Activated T-cell treated with anti-CD3 and anti-CD28 coated beads, Interleukin-2, amount 50 U/mL, for 4 hours (primary cell): Measurements from ENCODE around the gene COBL. TPM values are rescaled to one million over a fixed set of nuclear protein-coding genes. Genes with fewer than 3 reads are reported as not detected.

Experiments used
- ATAC-seq, 2 donors: fragments of 200-7000 bp; cut with Tn5 transposase; one replicate each; pipeline ENCODE4 v1.10.0; 2021
- DNase-seq: peaks from one replicate; pipeline ENCODE4 v3.0.0-alpha.2; 2020
- H3K27me3 Mint-ChIP-seq: one replicate; pipeline ENCODE4 v1.8.0; 2021; ENCODE audit warnings: low read depth, mixed read lengths
- H3K36me3 Mint-ChIP-seq: one replicate; pipeline ENCODE4 v1.8.0; 2022; ENCODE audit warnings: mixed read lengths; ENCODE audit not compliant: insufficient read depth
- H3K4me1 Mint-ChIP-seq: one replicate; pipeline ENCODE4 v1.8.0; 2021; ENCODE audit warnings: low read depth, mixed read lengths
- H3K4me3 Mint-ChIP-seq: one replicate; pipeline ENCODE4 v1.8.0; 2021; ENCODE audit warnings: mild to moderate bottlenecking, moderate library complexity, mixed read lengths
- H3K9me3 Mint-ChIP-seq: one replicate; pipeline ENCODE4 v1.8.0; 2021; ENCODE audit warnings: mixed read lengths
- total RNA-seq, 3 donors: library from RNA; stranded (reverse); gene quantifications; one replicate each; pipeline ENCODE4 v1.2.1, GENCODE V29; 2021

Gene COBL
- total RNA-seq, 3 donors from 2014 or later, result 0.03 TPM; not detected in 2

- no peak for DNase-seq
- Mint-ChIP-seq H3K36me3 (no peaks in the 10 kb centered on the region), H3K9me3 (peaks cover under 1% of the 10 kb centered on the region), H3K27me3 (peaks cover 11% of the 10 kb centered on the region), H3K4me1 (no peaks in the 10 kb centered on the region), H3K4me3 (no peak overlapping the region)
- no peak for ATAC-seq
Measured at GRCh38 chr7:50985096-50985495, 331.5 kb downstream of the COBL start.

- H3K27me3 Mint-ChIP-seq, result peaks cover 11% of the 10 kb centered on the region
- no peaks in the 10 kb centered on the region for H3K9me3 Mint-ChIP-seq
- no peak for ATAC-seq
- H3K4me1 Mint-ChIP-seq, result no peaks in the 10 kb centered on the region
- no peak for DNase-seq
- no peak overlapping the region for H3K4me3 Mint-ChIP-seq
- H3K36me3 Mint-ChIP-seq, result no peaks in the 10 kb centered on the region
Measured at GRCh38 chr7:50983850-50984249, 332.8 kb downstream of the COBL start.

GRCh38 chr7:50982626-50983025 is 334.0 kb downstream of the COBL start:
- Mint-ChIP-seq H3K4me1 (no peaks in the 10 kb centered on the region), H3K9me3 (no peaks in the 10 kb centered on the region), H3K27me3 (peaks cover 11% of the 10 kb centered on the region), H3K36me3 (no peaks in the 10 kb centered on the region), H3K4me3 (no peak overlapping the region)
- ATAC-seq (no peak), DNase-seq (no peak)

- Mint-ChIP-seq H3K36me3 (no peaks in the 10 kb centered on the region), H3K4me1 (no peaks in the 10 kb centered on the region), H3K27me3 (peaks cover 11% of the 10 kb centered on the region), H3K9me3 (no peaks in the 10 kb centered on the region), H3K4me3 (no peak overlapping the region)
- no peak for DNase-seq
- no peak for ATAC-seq
Measured at GRCh38 chr7:50981743-50982142, 334.9 kb downstream of the COBL start.

GRCh38 chr7:50980411-50980810 is 336.2 kb downstream of the COBL start:
- no peaks in the 10 kb centered on the region for H3K36me3 Mint-ChIP-seq
- H3K4me3 Mint-ChIP-seq, result no peak overlapping the region
- no peaks in the 10 kb centered on the region for H3K9me3 Mint-ChIP-seq
- DNase-seq (no peak), ATAC-seq (no peak)
- H3K27me3 Mint-ChIP-seq, result peaks cover 11% of the 10 kb centered on the region
- H3K4me1 Mint-ChIP-seq, result no peaks in the 10 kb centered on the region

- DNase-seq, result no peak
- ATAC-seq, result no peak
Measured at GRCh38 chr7:50978633-50979215, 337.9 kb downstream of the COBL start.

GRCh38 chr7:50977421-50977820 is 339.2 kb downstream of the COBL start:
- Mint-ChIP-seq H3K9me3 (no peaks in the 10 kb centered on the region), H3K27me3 (peaks cover 14% of the 10 kb centered on the region), H3K36me3 (no peaks in the 10 kb centered on the region), H3K4me1 (no peaks in the 10 kb centered on the region), H3K4me3 (no peak overlapping the region)
- DNase-seq, result no peak
- ATAC-seq, result no peak

More at GRCh38 chr7:50978633-50979215, 337.9 kb downstream of the COBL start:
- Mint-ChIP-seq H3K36me3 (no peaks in the 10 kb centered on the region), H3K9me3 (no peaks in the 10 kb centered on the region), H3K4me1 (no peaks in the 10 kb centered on the region), H3K27me3 (peaks cover 15% of the 10 kb centered on the region), H3K4me3 (no peak overlapping the region)

- Mint-ChIP-seq H3K4me3 (no peak overlapping the region), H3K27me3 (peaks cover 8% of the 10 kb centered on the region), H3K36me3 (no peaks in the 10 kb centered on the region), H3K4me1 (no peaks in the 10 kb centered on the region), H3K9me3 (no peaks in the 10 kb centered on the region)
- DNase-seq (no peak), ATAC-seq (no peak)
Measured at GRCh38 chr7:50976064-50976463, 340.5 kb downstream of the COBL start.

- DNase-seq, result no peak
- ATAC-seq, result no peak
- Mint-ChIP-seq H3K4me1 (no peaks in the 10 kb centered on the region), H3K9me3 (no peaks in the 10 kb centered on the region), H3K27me3 (peaks cover 8% of the 10 kb centered on the region), H3K36me3 (no peaks in the 10 kb centered on the region), H3K4me3 (no peak overlapping the region)
Measured at GRCh38 chr7:50974240-50974639, 342.4 kb downstream of the COBL start.

- H3K4me1 Mint-ChIP-seq, result no peaks in the 10 kb centered on the region
- DNase-seq, result no peak
- H3K36me3 Mint-ChIP-seq, result no peaks in the 10 kb centered on the region
- H3K4me3 Mint-ChIP-seq, result no peak overlapping the region
- ATAC-seq, result no peak
- no peaks in the 10 kb centered on the region for H3K9me3 Mint-ChIP-seq
- H3K27me3 Mint-ChIP-seq, result peaks cover 8% of the 10 kb centered on the region
Measured at GRCh38 chr7:50973814-50974213, 342.8 kb downstream of the COBL start.

GRCh38 chr7:50970092-50970491 is 346.5 kb downstream of the COBL start:
- peaks cover 3% of the 10 kb centered on the region for H3K27me3 Mint-ChIP-seq
- peaks cover 12% of the 10 kb centered on the region for H3K9me3 Mint-ChIP-seq
- no peak overlapping the region for H3K4me3 Mint-ChIP-seq
- no peak for DNase-seq
- no peaks in the 10 kb centered on the region for H3K4me1 Mint-ChIP-seq
- ATAC-seq, result no peak
- H3K36me3 Mint-ChIP-seq, result no peaks in the 10 kb centered on the region
